KMS-11 (cell line): Measurements from ENCODE around the gene MIPOL1.

Source experiments
- H2AFZ ChIP-seq: fragments of 200-600 bp; sonication (generic); 2 replicates; pipeline ENCODE4 v1.6.1; 2016; ENCODE audit warnings: antibody characterized with exemption, mixed run types, low read depth
- H3K27ac ChIP-seq: fragments of 200-600 bp; sonication (generic); 2 replicates; pipeline ENCODE4 v1.6.1; 2016; ENCODE audit warnings: mild to moderate bottlenecking, mixed run types
- H3K27me3 ChIP-seq: fragments of 200-600 bp; sonication (generic); 2 replicates; pipeline ENCODE4 v1.6.1; 2017; ENCODE audit warnings: mild to moderate bottlenecking, low read depth, mixed run types, moderate library complexity; ENCODE audit not compliant: insufficient read depth
- H3K36me3 ChIP-seq: fragments of 200-600 bp; sonication (generic); 2 replicates; pipeline ENCODE4 v1.6.1; 2017; ENCODE audit warnings: mild to moderate bottlenecking, mixed run types; ENCODE audit not compliant: insufficient read depth
- H3K4me1 ChIP-seq: fragments of 200-600 bp; sonication (generic); 2 replicates; pipeline ENCODE4 v1.6.1; 2016; ENCODE audit warnings: mild to moderate bottlenecking, low read depth, mixed run types; ENCODE audit not compliant: poor library complexity, severe bottlenecking
- H3K4me2 ChIP-seq: fragments of 200-600 bp; sonication (generic); 2 replicates; pipeline ENCODE4 v1.7.0; 2016; ENCODE audit warnings: mild to moderate bottlenecking, mixed run types
- H3K4me3 ChIP-seq: fragments of 200-600 bp; sonication (generic); IDR thresholded peaks from 2 replicates; pipeline ENCODE4 v1.6.1; 2017; ENCODE audit warnings: low read depth, low read length, mixed read lengths; ENCODE audit not compliant: insufficient read depth
- H3K79me2 ChIP-seq: fragments of 200-600 bp; sonication (generic); 2 replicates; pipeline ENCODE4 v1.6.1; 2016; ENCODE audit warnings: low read depth, mixed run types; ENCODE audit not compliant: insufficient read depth
- H3K9ac ChIP-seq: fragments of 200-600 bp; sonication (generic); 2 replicates; pipeline ENCODE4 v1.6.1; 2016; ENCODE audit warnings: mild to moderate bottlenecking, mixed run types
- H4K20me1 ChIP-seq: fragments of 200-600 bp; sonication (generic); 2 replicates; pipeline ENCODE4 v1.6.1; 2016; ENCODE audit warnings: mild to moderate bottlenecking, mixed run types; ENCODE audit not compliant: insufficient read depth
- TF ChIP-seq, protein P1 (sequence below): fragments of 200-600 bp; sonication (generic); conservative IDR thresholded peaks from 2 replicates; pipeline ENCODE4 v1.6.1; 2017; ENCODE audit warnings: low read depth, mild to moderate bottlenecking, antibody characterized with exemption, low read length, moderate library complexity, mixed read lengths

MIPOL1 gene

DNA sequence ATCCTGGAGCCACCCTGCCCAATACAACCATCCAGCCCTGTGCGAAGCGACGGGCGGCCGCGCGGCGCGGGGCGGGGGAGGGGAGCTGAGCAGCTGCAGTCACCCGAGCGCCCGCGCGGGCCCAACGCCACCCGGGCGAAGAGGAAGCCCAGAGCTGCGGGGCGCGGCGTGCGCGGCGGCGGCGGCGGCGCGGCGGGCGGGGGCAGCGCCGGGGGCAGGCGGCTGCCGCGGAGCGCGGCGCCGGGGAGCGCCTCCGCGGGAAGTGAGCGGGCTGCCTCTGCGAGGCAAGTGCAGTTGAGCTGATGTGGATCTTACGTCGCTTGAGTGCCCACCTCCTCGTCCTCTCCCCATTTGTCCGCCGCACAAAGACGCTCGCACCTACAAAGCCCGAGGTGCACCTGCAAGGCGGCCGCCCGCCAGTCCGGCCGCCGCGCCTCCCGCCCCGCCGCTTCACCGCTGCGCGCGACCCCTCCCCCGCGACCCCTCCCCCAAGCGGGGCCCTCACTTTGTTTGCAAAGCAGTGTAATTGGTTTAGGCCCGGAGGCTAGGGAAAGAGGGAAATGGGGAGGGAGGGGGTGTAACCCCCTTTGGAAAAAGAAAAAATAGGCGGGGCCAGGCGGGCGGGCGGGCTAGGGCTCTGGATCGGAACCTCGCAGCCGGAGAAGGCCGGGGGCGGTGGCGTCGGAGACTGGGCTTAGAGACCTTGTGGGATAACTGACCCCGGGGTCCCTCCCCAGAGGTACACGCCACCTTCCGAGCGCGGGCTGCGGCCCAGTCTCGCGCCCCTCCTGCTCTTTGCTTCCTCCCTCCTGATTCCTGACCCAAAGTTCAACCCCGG is 397.5 kb downstream of the MIPOL1 start, which contains the start of the genes FOXA1 and TTC6:
TSS of gene FOXA1 (minus strand) at position 279 of the 838 bp plus-strand sequence. CDS start at position 2, 277 bp downstream.
TSS of gene TTC6 (plus strand) at position 659 of the 838 bp plus-strand sequence. CDS start 26,436 bp downstream, outside the sequence.
- Histone ChIP-seq H3K27me3 (no peaks in the 10 kb centered on the region), H3K9ac (peak within 1 kb of the TSS; percentile 42; the same call in 1 of the 2 replicates), H3K27ac (peak within 1 kb of the TSS; percentile 40; the same call in 1 of the 2 replicates), H3K4me2 (0 out of 2 replicates have a peak within 1 kb of the TSS, but pooled peaks have one; percentile 17), H3K4me1 (no peaks in the 10 kb centered on the region), H3K4me3 (no peak within 1 kb of the TSS), H3K36me3 (no peaks in the 10 kb centered on the region), H4K20me1 (no peaks in the 10 kb centered on the region), H3K79me2 (no peaks in the 10 kb centered on the region), H2AFZ (peak within 1 kb of the TSS; percentile 34; the same call in 1 of the 2 replicates)
- TF ChIP-seq, protein P1, sequence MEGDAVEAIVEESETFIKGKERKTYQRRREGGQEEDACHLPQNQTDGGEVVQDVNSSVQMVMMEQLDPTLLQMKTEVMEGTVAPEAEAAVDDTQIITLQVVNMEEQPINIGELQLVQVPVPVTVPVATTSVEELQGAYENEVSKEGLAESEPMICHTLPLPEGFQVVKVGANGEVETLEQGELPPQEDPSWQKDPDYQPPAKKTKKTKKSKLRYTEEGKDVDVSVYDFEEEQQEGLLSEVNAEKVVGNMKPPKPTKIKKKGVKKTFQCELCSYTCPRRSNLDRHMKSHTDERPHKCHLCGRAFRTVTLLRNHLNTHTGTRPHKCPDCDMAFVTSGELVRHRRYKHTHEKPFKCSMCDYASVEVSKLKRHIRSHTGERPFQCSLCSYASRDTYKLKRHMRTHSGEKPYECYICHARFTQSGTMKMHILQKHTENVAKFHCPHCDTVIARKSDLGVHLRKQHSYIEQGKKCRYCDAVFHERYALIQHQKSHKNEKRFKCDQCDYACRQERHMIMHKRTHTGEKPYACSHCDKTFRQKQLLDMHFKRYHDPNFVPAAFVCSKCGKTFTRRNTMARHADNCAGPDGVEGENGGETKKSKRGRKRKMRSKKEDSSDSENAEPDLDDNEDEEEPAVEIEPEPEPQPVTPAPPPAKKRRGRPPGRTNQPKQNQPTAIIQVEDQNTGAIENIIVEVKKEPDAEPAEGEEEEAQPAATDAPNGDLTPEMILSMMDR = no peak

DNA sequence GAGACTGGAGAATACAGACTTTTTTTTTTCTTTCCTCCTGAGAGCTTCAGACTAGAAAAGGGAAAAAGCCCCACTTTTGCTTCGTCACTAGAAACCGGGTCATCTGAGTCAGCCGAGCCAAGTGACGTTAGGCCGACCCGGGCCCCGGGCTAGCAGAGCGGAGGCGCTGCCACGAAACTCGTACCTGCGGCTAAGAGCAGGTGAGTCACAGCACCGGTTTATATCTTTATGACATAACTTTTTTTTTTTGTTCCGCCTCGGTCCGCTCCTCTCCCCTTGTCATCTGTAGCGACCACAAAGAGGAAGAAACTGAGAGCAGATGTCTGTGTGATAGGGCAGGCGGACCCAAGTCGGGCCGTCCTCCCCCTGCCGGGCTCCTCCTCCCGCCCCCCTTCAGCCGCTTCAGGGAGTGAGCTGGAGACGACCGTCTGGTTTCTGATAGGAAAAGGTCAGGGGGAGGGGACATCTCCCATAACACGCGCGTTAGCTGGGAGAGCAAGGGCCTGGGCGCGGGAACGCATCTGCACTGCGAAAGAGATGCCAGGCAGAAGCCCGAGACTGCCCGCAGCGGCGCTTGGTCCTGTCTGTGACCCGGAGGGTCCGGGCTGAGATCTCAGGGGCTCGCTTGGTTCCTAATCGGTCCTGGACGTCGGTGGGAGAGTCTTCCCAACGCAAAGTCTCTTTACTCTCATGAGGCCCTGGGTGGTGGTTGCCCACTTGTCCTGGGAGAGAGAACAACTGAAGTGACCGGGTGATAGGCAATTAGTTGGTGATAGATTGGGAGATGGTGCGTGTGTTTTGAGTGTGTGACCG is 398.3 kb downstream of the MIPOL1 start:
- Histone ChIP-seq H3K4me2 (0 out of 2 replicates have a peak overlapping the region, but pooled peaks have one; percentile 17), H3K9ac (peak overlapping the region; percentile 42; the same call in 1 of the 2 replicates)

DNA sequence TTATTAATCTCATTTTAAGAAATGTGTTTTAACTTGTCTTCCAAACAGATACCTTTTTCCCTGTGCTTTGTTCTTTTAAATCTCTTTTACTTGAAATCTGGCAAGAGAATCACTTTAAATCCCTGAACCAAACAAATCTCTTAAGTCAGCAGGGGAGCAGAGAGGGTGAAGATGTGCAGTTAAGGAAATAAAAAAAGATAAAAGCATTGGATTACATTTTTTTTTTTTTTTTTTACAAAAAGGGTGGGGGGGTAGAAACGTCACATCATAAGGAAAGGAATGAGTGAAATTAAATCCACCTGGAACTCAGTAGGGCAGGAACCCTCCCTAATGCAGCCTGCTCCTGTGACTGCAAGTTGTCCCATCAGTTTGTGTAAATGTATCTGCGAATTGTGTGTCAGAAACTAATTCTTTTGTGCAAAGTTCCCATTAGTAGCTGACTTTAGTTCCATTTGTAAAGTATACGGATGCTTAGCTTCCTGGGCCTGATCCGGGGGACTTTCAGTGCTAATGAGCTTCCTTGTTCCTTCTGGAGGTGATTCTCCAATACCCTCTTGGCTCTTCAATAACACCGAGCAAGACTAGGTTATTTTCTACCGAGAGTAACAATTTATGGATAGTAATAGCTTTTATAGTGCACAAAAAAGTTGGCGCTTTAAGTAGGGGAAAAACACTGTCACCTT is 399.2 kb downstream of the MIPOL1 start:
- Histone ChIP-seq H3K4me3 (no peak overlapping the region), H2AFZ (no peak overlapping the region)

More for the DNA sequence above, 398.3 kb downstream of the MIPOL1 start:
- no peaks in the 10 kb centered on the region for H3K36me3 ChIP-seq
- H2AFZ ChIP-seq = peak overlapping the region; percentile 34; the same call in 1 of the 2 replicates
- TF ChIP-seq, protein P1 = no peak
- no peak overlapping the region; the same call in 1 of the 2 replicates for H3K27ac ChIP-seq
- no peak overlapping the region for H3K4me3 ChIP-seq
- H3K27me3 ChIP-seq = no peaks in the 10 kb centered on the region
- H4K20me1 ChIP-seq = no peaks in the 10 kb centered on the region
- no peaks in the 10 kb centered on the region for H3K79me2 ChIP-seq
- no peaks in the 10 kb centered on the region for H3K4me1 ChIP-seq

More for the DNA sequence above, 399.2 kb downstream of the MIPOL1 start:
- Histone ChIP-seq H3K27ac (no peak overlapping the region), H3K79me2 (no peaks in the 10 kb centered on the region), H4K20me1 (no peaks in the 10 kb centered on the region), H3K9ac (no peak overlapping the region), H3K4me2 (no peak overlapping the region), H3K4me1 (no peaks in the 10 kb centered on the region), H3K36me3 (no peaks in the 10 kb centered on the region), H3K27me3 (no peaks in the 10 kb centered on the region)
- TF ChIP-seq, protein P1 = no peak
